Prostate gland (tissue), 2 donors: ENCODE data around the gene LIN7B.

Experiments
- POLR2A ChIP-seq: fragments of 450-650 bp; IDR thresholded peaks from one replicate; pipeline ENCODE4 v1.6.1; 2016; ENCODE audit warnings: antibody characterized with exemption, mild to moderate bottlenecking
- TF ChIP-seq, protein P1 (sequence below), 4 experiments: fragments of 200-600 bp in 2 of 4; fragments of 450-650 bp in 2 of 4; sonication (generic) in 2 of 4; IDR thresholded peaks; 1 replicate in 3 of 4; 2 replicates in 1 of 4; pipeline ENCODE4 v1.5.1; 2016 to 2019; ENCODE audit warnings: antibody characterized with exemption in 4 of 4, mild to moderate bottlenecking in 2 of 4, moderate library complexity in 2 of 4

GRCh38 chr19:49073514-49074378 lies 40.4 kb upstream of the LIN7B start:
- no peak for TF ChIP-seq POLR2A
- TF ChIP-seq, protein P1, sequence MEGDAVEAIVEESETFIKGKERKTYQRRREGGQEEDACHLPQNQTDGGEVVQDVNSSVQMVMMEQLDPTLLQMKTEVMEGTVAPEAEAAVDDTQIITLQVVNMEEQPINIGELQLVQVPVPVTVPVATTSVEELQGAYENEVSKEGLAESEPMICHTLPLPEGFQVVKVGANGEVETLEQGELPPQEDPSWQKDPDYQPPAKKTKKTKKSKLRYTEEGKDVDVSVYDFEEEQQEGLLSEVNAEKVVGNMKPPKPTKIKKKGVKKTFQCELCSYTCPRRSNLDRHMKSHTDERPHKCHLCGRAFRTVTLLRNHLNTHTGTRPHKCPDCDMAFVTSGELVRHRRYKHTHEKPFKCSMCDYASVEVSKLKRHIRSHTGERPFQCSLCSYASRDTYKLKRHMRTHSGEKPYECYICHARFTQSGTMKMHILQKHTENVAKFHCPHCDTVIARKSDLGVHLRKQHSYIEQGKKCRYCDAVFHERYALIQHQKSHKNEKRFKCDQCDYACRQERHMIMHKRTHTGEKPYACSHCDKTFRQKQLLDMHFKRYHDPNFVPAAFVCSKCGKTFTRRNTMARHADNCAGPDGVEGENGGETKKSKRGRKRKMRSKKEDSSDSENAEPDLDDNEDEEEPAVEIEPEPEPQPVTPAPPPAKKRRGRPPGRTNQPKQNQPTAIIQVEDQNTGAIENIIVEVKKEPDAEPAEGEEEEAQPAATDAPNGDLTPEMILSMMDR (IDR thresholded peaks at IDR 0.05), result no peak
